Adrenal gland (tissue), 5 donors: ENCODE measurements around the gene DELE1.

Experiments
- POLR2A ChIP-seq, 2 donors: fragments of 450-650 bp; IDR thresholded peaks; one replicate each; pipeline ENCODE4 v1.6.1; 2017; ENCODE audit warnings: antibody characterized with exemption in 2 of 2, mild to moderate bottlenecking in 2 of 2, moderate library complexity in 1 of 2
- TF ChIP-seq, protein P1 (sequence below), 6 experiments: fragments of 450-650 bp in 4 of 6; fragments of 200-600 bp in 2 of 6; sonication (generic) in 1 of 6; IDR thresholded peaks; 1 replicate in 5 of 6; 2 replicates in 1 of 6; pipeline versions ENCODE4 v1.5.1 to v1.8.0; 2016 to 2021; ENCODE audit warnings: antibody characterized with exemption in 6 of 6, mild to moderate bottlenecking in 2 of 6, moderate library complexity in 1 of 6
- donor health status: DM: no; HTN: no; CAD: no.

DNA sequence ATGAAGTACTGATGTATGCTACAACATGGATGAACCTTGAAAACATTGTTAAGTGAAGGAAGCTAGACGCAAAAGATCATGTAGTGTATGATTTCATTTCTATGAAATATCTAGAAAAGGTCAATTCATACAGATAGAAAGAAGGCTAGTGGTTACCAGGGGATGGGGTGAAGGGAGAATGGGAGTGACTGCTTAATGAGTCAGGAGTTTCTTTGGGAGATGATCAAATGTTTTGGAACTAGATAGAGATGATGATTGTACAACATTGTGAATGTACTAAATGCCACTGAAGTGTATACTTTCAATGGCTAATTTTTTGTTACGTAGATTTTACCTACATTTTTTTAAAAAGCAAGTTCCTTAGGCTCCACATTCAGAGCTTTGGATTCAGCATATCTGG is 14.9 kb upstream of the DELE1 start:
- TF ChIP-seq, protein P1, sequence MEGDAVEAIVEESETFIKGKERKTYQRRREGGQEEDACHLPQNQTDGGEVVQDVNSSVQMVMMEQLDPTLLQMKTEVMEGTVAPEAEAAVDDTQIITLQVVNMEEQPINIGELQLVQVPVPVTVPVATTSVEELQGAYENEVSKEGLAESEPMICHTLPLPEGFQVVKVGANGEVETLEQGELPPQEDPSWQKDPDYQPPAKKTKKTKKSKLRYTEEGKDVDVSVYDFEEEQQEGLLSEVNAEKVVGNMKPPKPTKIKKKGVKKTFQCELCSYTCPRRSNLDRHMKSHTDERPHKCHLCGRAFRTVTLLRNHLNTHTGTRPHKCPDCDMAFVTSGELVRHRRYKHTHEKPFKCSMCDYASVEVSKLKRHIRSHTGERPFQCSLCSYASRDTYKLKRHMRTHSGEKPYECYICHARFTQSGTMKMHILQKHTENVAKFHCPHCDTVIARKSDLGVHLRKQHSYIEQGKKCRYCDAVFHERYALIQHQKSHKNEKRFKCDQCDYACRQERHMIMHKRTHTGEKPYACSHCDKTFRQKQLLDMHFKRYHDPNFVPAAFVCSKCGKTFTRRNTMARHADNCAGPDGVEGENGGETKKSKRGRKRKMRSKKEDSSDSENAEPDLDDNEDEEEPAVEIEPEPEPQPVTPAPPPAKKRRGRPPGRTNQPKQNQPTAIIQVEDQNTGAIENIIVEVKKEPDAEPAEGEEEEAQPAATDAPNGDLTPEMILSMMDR (IDR thresholded peaks at IDR 0.05): no peak
- no peak for TF ChIP-seq POLR2A (IDR thresholded peaks at IDR 0.05)
